AG04449 (cell line): ENCODE data around the gene NBDY.
A peak's percentile ranks its signal among the peaks of the same experiment; 100 is the strongest.

ENCODE experiments used
- CTCF ChIA-PET: fragments of 350-600 bp; formaldehyde crosslinking; extraction: SDS; loops from one replicate; lab custom pipeline; 2021; ENCODE audit warnings: antibody characterized with exemption; lab: Yijun Ruan, JAX
- POLR2A ChIA-PET: fragments of 400-600, 350-600 bp; formaldehyde crosslinking; extraction: SDS; loops from one replicate; lab custom pipeline; 2020; ENCODE audit warnings: antibody characterized with exemption, inconsistent platforms; lab: Yijun Ruan, JAX
- DNase-seq: peaks from one replicate; pipeline ENCODE4 v3.0.0-alpha.2; 2010; ENCODE audit warnings: low read depth, low spot score
- H3K4me3 ChIP-seq: 2 replicates; pipeline ENCODE4 v1.5.1; 2011; ENCODE audit warnings: low read depth, mild to moderate bottlenecking, control low read depth, low read length
- CTCF ChIP-seq: IDR thresholded peaks from one replicate; pipeline ENCODE4 v1.5.1; 2011; ENCODE audit warnings: mild to moderate bottlenecking, moderate library complexity, low read length, control low read depth, inconsistent platforms; ENCODE audit not compliant: insufficient read depth; ENCODE audit errors: missing control alignments

The NBDY gene

GRCh38 chrX:56800307-56800706 lies 71.3 kb downstream of the NBDY start:
- ChIA-PET POLR2A (no interaction called here), CTCF (no interaction called here)
- no peak for DNase-seq
- H3K4me3 ChIP-seq: no peak overlapping the region
- TF ChIP-seq CTCF: no peak

GRCh38 chrX:56800801-56801200 lies 71.8 kb downstream of the NBDY start:
- ChIA-PET POLR2A (no interaction called here), CTCF (no interaction called here)
- H3K4me3 ChIP-seq: no peak overlapping the region
- TF ChIP-seq CTCF: no peak
- no peak for DNase-seq

- POLR2A ChIA-PET: no interaction called here
- TF ChIP-seq CTCF: no peak
- CTCF ChIA-PET: interaction anchor here (0.9 to 1.5 kb wide), 5 partner anchors 10 to 176 kb away, joined by 3 to 14 read pairs (median 4); no protein-coding TSS in a partner anchor
- no peak overlapping the region for H3K4me3 ChIP-seq
- DNase-seq: no peak
These were observed 73.4 kb downstream of the NBDY start for GRCh38 chrX:56802428-56802827.

GRCh38 chrX:56802921-56803849 lies 74.1 kb downstream of the NBDY start:
- DNase-seq: no peak
- ChIA-PET CTCF (interaction anchor here (0.9 to 1.5 kb wide), 5 partner anchors 11 to 176 kb away, joined by 3 to 14 read pairs (median 4); no protein-coding TSS in a partner anchor), POLR2A (no interaction called here)
- H3K4me3 ChIP-seq: no peak overlapping the region
- peak; percentile 35 for TF ChIP-seq CTCF

- H3K4me3 ChIP-seq: no peak overlapping the region
- DNase-seq: no peak
- TF ChIP-seq CTCF: no peak
- ChIA-PET CTCF (interaction anchor here (1.0 to 1.4 kb wide), 5 partner anchors 9 to 175 kb away, joined by 3 to 14 read pairs (median 4); no protein-coding TSS in a partner anchor), POLR2A (no interaction called here)
These were observed 75.0 kb downstream of the NBDY start for GRCh38 chrX:56803850-56804681.
